A549 treated with AZD2906 at 1 μM for 4 hours (cell line): ENCODE measurements around the gene EGFLAM. TPM values are rescaled to one million over a fixed set of nuclear protein-coding genes. Genes with fewer than 3 reads are reported as not detected.

Source experiments
- total RNA-seq: library from RNA; stranded (reverse); fragments of 200-300 nt; extraction: Qiagen RNA extraction; gene quantifications from 5 replicates; pipeline ENCODE4 v1.2.3, GENCODE V29; 2022

EGFLAM gene
- 0.21 to 0.39 TPM (median 0.23 TPM) in 5 replicates for total RNA-seq

GRCh38 chr5:38258319-38259061 lies at the start of gene EGFLAM:
Gene EGFLAM (plus strand): TSS chr5:38258559. CDS start chr5:38258755, 196 bp downstream.

